ENCODE results near the gene ODAM. TPM values are rescaled to one million over a fixed set of nuclear protein-coding genes. Genes with fewer than 3 reads are reported as not detected.
"Not testable (repeated sequence)": the region's sequence is repeated elsewhere in the genome, so short reads cannot be mapped to it uniquely, and the experiment has no call there.

The ODAM gene
- total RNA-seq, 1 donor from 2014 or later = not detected

DNA sequence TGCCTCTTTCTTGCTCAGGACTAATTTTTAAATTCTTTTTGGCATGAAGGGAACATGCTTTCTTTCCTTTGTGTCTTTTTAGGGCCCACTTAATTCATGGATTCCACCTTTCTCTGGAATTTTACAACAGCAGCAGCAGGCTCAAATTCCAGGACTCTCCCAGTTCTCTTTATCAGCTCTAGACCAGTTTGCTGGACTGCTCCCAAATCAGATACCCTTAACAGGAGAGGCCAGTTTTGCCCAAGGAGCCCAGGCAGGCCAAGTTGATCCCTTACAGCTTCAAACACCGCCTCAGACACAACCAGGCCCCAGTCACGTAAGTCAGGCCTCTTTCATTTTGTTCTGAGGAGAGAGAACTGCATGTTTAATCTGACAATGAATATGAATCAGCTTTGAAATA is 2.3 kb downstream of the ODAM start:
- no peaks in the 10 kb centered on the region for H3K36me3 ChIP-seq (ENCODE audit: control insufficient read depth, insufficient read depth, low read length)
- no peaks in the 10 kb centered on the region for H3K27me3 ChIP-seq (ENCODE audit: control insufficient read depth, insufficient read depth, low read length)
- no peak for FAIRE-seq
- H3K4me3 ChIP-seq (ENCODE audit: low read depth, low read length) = no peak overlapping the region
- TF ChIP-seq, protein P1, sequence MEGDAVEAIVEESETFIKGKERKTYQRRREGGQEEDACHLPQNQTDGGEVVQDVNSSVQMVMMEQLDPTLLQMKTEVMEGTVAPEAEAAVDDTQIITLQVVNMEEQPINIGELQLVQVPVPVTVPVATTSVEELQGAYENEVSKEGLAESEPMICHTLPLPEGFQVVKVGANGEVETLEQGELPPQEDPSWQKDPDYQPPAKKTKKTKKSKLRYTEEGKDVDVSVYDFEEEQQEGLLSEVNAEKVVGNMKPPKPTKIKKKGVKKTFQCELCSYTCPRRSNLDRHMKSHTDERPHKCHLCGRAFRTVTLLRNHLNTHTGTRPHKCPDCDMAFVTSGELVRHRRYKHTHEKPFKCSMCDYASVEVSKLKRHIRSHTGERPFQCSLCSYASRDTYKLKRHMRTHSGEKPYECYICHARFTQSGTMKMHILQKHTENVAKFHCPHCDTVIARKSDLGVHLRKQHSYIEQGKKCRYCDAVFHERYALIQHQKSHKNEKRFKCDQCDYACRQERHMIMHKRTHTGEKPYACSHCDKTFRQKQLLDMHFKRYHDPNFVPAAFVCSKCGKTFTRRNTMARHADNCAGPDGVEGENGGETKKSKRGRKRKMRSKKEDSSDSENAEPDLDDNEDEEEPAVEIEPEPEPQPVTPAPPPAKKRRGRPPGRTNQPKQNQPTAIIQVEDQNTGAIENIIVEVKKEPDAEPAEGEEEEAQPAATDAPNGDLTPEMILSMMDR (IDR thresholded peaks at IDR 0.05; ENCODE audit: insufficient read depth, low read length, severe bottlenecking) = no peak
- no peak for DNase-seq (ENCODE audit: low read depth)

DNA sequence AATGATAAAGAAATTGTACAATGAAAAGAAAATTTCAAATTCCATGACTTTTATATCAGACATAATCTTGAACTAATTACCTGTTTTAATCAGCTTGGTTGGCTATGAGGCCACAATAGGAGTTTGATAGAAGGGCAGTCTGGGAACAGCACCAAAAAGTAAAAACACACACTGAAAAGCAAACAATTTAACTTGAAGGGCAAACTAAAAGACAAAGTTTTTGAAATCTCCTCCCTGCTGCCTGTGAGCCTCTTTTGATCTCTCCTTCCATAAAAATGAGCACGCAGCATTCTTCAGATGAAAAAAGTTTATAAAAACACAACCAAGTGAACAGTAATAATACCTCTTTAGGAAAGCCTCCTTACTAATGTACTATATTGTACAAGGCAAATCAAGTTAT is 8.1 kb downstream of the ODAM start:
- Histone ChIP-seq H3K27me3 (ENCODE audit: control insufficient read depth, insufficient read depth, low read length) (no peaks in the 10 kb centered on the region), H3K4me3 (ENCODE audit: low read depth, low read length) (no peak overlapping the region), H3K36me3 (ENCODE audit: control insufficient read depth, insufficient read depth, low read length) (no peaks in the 10 kb centered on the region)
- no peak for DNase-seq (ENCODE audit: low read depth)
- TF ChIP-seq, protein P1 (IDR thresholded peaks at IDR 0.05; ENCODE audit: insufficient read depth, low read length, severe bottlenecking) = no peak
- no peak for FAIRE-seq

DNA sequence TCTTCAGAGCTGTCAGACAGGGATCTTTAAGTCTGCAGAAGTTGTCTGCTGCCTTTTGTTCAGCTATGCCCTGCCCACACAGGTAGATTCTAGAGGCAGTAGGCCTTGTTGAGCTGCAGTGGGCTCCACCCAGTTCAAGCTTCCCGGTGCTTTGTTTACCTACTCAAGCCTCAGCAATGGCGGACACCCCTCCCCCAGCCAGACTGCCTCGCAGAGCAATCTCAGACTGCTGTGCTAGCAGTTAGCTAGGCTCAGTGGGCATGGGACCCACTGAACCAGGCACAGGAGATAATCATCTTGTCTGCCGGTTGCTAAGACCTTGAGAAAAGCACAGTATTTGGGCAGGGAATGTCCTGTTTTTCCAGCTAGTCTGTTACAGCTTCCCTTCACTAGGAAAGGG is 17.2 kb downstream of the ODAM start:
- not testable (repeated sequence) for H3K4me3 ChIP-seq (ENCODE audit: low read depth, low read length); DNase-seq (ENCODE audit: low read depth); FAIRE-seq; H3K36me3 ChIP-seq (ENCODE audit: control insufficient read depth, insufficient read depth, low read length); H3K27me3 ChIP-seq (ENCODE audit: control insufficient read depth, insufficient read depth, low read length)

DNA sequence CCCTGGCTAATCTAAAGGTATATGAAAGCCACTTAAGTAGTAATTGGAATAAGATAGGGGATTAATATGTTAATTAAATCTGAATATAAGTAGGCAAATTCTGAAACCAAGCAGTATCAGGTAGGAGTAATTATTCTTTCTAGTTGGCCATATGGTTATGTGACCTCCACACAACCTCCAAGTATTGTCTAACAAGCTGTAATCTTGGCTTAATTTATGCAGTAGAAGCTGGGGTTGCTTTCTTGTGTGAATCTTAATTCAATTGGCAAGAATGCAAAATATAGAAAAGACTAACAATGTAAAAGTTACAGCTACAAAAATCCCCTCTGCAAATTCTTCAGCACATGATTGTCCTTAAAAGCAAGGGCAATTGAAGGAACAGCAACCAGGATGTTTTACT is 20.6 kb downstream of the ODAM start:
- DNase-seq (ENCODE audit: low read depth); FAIRE-seq: not testable (repeated sequence)

DNA sequence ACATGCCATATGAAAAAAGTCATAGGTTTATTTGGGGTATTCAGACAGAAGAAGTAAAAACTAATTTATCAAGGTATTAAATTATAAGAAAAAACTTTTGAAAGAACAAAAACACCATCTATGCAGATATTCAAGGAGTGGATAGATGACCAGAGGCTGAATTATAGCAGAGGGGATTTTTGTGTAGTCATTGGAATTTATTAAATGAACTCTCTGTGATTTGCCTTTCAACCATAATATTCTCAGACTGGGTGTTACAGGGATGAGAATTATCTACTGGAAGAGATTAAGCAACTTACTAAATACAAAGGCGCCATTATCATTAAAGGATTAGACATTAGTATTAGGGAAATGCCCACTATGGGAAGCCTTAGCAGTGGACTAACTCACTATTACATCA is 21.0 kb downstream of the ODAM start:
- H3K36me3 ChIP-seq (ENCODE audit: control insufficient read depth, insufficient read depth, low read length); H3K27me3 ChIP-seq (ENCODE audit: control insufficient read depth, insufficient read depth, low read length); DNase-seq (ENCODE audit: low read depth); FAIRE-seq; H3K4me3 ChIP-seq (ENCODE audit: low read depth, low read length): not testable (repeated sequence)

More for the DNA sequence above, 20.6 kb downstream of the ODAM start:
- H3K36me3 ChIP-seq (ENCODE audit: control insufficient read depth, insufficient read depth, low read length); H3K27me3 ChIP-seq (ENCODE audit: control insufficient read depth, insufficient read depth, low read length); H3K4me3 ChIP-seq (ENCODE audit: low read depth, low read length): not testable (repeated sequence)

DNA sequence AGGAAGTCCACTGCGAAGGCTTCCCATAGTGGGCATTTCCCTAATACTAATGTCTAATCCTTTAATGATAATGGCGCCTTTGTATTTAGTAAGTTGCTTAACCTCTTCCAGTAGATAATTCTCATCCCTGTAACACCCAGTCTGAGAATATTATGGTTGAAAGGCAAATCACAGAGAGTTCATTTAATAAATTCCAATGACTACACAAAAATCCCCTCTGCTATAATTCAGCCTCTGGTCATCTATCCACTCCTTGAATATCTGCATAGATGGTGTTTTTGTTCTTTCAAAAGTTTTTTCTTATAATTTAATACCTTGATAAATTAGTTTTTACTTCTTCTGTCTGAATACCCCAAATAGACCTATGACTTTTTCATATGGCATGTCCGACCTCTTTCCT is 25.9 kb downstream of the ODAM start:
- FAIRE-seq = not testable (repeated sequence)

DNA sequence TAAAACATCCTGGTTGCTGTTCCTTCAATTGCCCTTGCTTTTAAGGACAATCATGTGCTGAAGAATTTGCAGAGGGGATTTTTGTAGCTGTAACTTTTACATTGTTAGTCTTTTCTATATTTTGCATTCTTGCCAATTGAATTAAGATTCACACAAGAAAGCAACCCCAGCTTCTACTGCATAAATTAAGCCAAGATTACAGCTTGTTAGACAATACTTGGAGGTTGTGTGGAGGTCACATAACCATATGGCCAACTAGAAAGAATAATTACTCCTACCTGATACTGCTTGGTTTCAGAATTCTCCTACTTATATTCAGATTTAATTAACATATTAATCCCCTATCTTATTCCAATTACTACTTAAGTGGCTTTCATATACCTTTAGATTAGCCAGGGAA is 26.3 kb downstream of the ODAM start:
- DNase-seq (ENCODE audit: low read depth); H3K36me3 ChIP-seq (ENCODE audit: control insufficient read depth, insufficient read depth, low read length); FAIRE-seq; H3K27me3 ChIP-seq (ENCODE audit: control insufficient read depth, insufficient read depth, low read length); H3K4me3 ChIP-seq (ENCODE audit: low read depth, low read length): not testable (repeated sequence)

More for the DNA sequence above, 25.9 kb downstream of the ODAM start:
- not testable (repeated sequence) for H3K36me3 ChIP-seq (ENCODE audit: control insufficient read depth, insufficient read depth, low read length); H3K27me3 ChIP-seq (ENCODE audit: control insufficient read depth, insufficient read depth, low read length); DNase-seq (ENCODE audit: low read depth); H3K4me3 ChIP-seq (ENCODE audit: low read depth, low read length)

DNA sequence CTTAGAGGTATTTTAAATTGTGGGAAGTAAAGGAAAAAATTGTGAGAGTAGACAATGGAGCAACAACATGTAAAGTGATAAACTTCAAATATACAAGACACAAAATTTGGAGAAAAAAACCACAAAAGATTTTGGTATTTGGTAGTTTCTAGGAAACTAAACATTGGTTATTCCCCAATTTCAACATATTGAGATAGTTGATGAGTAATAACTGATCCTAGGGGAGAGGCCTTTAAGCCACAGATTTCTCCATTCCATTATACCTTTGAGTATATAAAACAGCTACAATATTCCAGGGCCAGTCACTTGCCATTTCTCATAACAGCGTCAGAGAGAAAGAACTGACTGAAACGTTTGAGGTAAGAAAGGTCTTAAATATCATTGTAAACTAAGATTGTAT is 30.3 kb downstream of the ODAM start, which contains the start of gene FDCSP:
Gene FDCSP, plus strand, starts transcription at position 301 of the 400 bp plus-strand sequence. CDS start 5,071 bp downstream, outside the sequence.
- Histone ChIP-seq H3K36me3 (ENCODE audit: control insufficient read depth, insufficient read depth, low read length) (no peaks in the 10 kb centered on the region), H3K4me3 (ENCODE audit: low read depth, low read length) (no peak within 1 kb of the TSS), H3K27me3 (ENCODE audit: control insufficient read depth, insufficient read depth, low read length) (no peaks in the 10 kb centered on the region)
- DNase-seq (ENCODE audit: low read depth) (no peak), FAIRE-seq (no peak)
- TF ChIP-seq, protein P1 (IDR thresholded peaks at IDR 0.05; ENCODE audit: insufficient read depth, low read length, severe bottlenecking) = no peak

Measured in bronchial epithelial cell (primary cell).